GM13977 (cell line): ENCODE measurements around the gene AR.

Experiments
- DNase-seq: peaks from one replicate; pipeline ENCODE4 v3.0.0; 2012; ENCODE audit warnings: low spot score
- in situ Hi-C: fragments of 300-500 bp; cut with MboI; formaldehyde crosslinking; loops from one replicate; pipeline ENCODE4 v1.12.0; 2022; ENCODE audit warnings: low sequenced_read_pairs, low pct_unique_long_range_greater_than_20kb, mixed read lengths, inconsistent platforms; ENCODE audit not compliant: unreplicated experiment
- TF ChIP-seq, protein P1 (sequence below): IDR thresholded peaks from 2 replicates; pipeline ENCODE4 v1.5.1; 2012; ENCODE audit warnings: mild to moderate bottlenecking, control low read depth; ENCODE audit not compliant: insufficient read depth; ENCODE audit errors: extremely low read depth, missing control alignments

AR gene

GRCh38 chrX:67725471-67725870, 181.7 kb downstream of the AR start:
- no peak for DNase-seq
- TF ChIP-seq, protein P1, sequence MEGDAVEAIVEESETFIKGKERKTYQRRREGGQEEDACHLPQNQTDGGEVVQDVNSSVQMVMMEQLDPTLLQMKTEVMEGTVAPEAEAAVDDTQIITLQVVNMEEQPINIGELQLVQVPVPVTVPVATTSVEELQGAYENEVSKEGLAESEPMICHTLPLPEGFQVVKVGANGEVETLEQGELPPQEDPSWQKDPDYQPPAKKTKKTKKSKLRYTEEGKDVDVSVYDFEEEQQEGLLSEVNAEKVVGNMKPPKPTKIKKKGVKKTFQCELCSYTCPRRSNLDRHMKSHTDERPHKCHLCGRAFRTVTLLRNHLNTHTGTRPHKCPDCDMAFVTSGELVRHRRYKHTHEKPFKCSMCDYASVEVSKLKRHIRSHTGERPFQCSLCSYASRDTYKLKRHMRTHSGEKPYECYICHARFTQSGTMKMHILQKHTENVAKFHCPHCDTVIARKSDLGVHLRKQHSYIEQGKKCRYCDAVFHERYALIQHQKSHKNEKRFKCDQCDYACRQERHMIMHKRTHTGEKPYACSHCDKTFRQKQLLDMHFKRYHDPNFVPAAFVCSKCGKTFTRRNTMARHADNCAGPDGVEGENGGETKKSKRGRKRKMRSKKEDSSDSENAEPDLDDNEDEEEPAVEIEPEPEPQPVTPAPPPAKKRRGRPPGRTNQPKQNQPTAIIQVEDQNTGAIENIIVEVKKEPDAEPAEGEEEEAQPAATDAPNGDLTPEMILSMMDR, result no peak
- in situ Hi-C loops, result no loop called here

DNA sequence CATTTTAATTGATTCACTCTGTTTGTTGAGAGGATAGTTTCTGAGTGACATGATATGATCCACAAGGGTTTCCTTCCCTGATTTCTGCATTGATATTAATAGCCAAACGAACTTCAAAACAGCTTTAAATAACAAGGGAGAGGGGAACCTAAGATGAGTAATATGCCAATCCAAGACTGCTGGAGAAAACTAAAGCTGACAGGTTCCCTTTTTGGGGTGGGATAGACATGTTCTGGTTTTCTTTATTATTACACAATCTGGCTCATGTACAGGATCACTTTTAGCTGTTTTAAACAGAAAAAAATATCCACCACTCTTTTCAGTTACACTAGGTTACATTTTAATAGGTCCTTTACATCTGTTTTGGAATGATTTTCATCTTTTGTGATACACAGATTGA, 182.2 kb downstream of the AR start:
- in situ Hi-C loops, result no loop called here
- TF ChIP-seq, protein P1, result no peak
- DNase-seq, result no peak

DNA sequence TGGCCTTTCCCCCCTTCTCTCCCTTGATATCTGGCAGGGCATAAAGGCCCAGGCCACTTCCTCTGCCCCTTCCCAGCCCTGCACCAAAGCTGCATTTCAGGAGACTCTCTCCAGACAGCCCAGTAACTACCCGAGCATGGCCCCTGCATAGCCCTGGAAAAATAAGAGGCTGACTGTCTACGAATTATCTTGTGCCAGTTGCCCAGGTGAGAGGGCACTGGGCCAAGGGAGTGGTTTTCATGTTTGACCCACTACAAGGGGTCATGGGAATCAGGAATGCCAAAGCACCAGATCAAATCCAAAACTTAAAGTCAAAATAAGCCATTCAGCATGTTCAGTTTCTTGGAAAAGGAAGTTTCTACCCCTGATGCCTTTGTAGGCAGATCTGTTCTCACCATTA, 183.8 kb downstream of the AR start:
- TF ChIP-seq, protein P1, result no peak
- in situ Hi-C loops, result no loop called here
- DNase-seq, result no peak

DNA sequence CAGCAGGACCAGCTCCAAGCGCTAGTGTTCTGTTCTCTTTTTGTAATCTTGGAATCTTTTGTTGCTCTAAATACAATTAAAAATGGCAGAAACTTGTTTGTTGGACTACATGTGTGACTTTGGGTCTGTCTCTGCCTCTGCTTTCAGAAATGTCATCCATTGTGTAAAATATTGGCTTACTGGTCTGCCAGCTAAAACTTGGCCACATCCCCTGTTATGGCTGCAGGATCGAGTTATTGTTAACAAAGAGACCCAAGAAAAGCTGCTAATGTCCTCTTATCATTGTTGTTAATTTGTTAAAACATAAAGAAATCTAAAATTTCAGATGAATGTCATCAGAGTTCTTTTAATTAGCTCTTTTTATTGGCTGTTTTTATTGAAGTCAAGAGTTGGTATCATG, 186.5 kb downstream of the AR start:
- DNase-seq, result no peak
- TF ChIP-seq, protein P1, result no peak
- in situ Hi-C loops, result no loop called here

- in situ Hi-C loops, result no loop called here
- DNase-seq, result no peak
These were observed 187.2 kb downstream of the AR start for GRCh38 chrX:67731061-67731460.

GRCh38 chrX:67732864-67733263, 189.0 kb downstream of the AR start:
- no peak for DNase-seq
- TF ChIP-seq, protein P1, result no peak
- in situ Hi-C loops, result no loop called here

More at GRCh38 chrX:67731061-67731460, 187.2 kb downstream of the AR start:
- TF ChIP-seq, protein P1, result no peak

DNA sequence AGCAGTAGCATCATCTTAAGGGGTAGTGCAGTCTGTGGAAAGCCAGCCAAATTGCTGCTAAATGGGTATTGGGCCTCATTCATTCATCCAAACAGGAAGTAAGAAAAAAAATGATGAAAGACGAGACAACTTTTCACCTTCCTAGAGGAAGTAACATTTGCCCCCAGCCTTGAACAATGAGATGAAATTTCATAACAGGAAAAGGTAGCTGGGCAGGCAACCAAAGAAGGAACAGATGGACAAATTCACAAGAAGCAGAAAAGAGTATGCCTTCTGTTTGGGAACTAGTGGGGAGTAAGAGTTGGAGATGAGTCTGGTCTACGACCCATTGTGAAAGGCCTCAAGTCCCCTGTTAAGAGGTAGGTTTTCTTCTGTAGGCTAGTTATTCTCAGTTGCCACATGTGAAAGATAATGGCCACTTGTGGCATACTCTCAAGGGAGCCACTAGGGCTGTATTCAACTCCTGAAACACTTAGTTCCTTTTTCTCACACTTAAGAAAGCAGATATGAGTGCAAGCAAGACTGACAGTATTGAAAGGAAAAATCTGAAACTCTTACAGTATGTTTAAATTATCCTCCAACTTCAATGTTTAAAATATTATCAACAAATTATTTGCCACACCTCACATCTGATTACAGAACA, 190.4 kb downstream of the AR start:
- in situ Hi-C loops, result no loop called here
- DNase-seq, result no peak
- TF ChIP-seq, protein P1, result no peak
